GM06990 (cell line): Measurements from ENCODE around the gene SEH1L.

Experiments
- DNase-seq: peaks from one replicate; pipeline ENCODE4 v3.0.0-alpha.2; 2011; ENCODE audit not compliant: insufficient read length; ENCODE audit errors: extremely low read depth
- H3K27me3 ChIP-seq: replicated peaks from 2 replicates; pipeline ENCODE4 v1.6.0; 2011; ENCODE audit warnings: low read length; ENCODE audit not compliant: control insufficient read depth, insufficient read depth
- H3K36me3 ChIP-seq: 2 replicates; pipeline ENCODE4 v1.5.1; 2011; ENCODE audit warnings: low read length; ENCODE audit not compliant: control insufficient read depth, insufficient read depth
- H3K4me3 ChIP-seq: replicated peaks from 2 replicates; pipeline ENCODE4 v1.5.1; 2011; ENCODE audit warnings: low read depth, mild to moderate bottlenecking, control low read depth, low read length
- TF ChIP-seq, protein P1 (sequence below): IDR thresholded peaks from 2 replicates; pipeline ENCODE4 v1.5.1; 2011; ENCODE audit warnings: low read length, control low read depth, mild to moderate bottlenecking, inconsistent platforms; ENCODE audit not compliant: insufficient read depth, poor library complexity, severe bottlenecking

Gene SEH1L

DNA sequence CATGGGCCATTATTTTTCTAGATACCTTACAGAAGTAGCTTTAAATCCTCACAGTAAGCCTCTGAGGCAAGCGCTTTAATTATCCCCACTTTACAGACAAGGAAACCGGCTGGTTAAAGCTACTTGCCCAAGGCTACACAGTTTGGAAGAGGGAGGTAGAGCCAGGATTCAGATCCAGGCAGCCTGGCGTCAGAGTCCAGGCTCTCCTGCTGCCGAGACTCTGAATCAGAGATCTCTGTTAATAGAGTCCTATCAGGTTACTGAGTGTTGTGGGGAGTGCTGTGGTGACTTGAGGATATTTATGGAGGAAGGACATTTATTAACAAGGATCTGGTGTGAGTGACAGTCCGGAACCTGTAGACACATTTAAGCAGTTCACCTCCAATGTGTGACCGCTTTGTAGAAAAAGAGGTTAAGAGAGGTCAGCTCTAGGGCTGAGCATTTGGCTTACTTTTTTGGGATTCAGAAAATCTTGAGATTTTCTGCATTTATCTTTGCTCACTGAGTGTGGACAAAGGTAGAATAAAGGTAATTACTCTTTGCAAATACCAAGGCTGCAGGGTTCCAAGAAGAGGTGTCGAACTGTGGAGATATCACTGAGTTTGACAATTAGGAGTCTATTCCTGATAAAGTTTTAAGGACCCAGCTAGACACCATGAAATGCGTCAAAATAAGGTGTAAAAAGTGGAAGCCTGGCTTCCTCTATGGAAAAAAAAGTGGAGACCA lies 41.7 kb downstream of the SEH1L start:
- no peaks in the 10 kb centered on the region; the same call in 1 of the 2 replicates for H3K36me3 ChIP-seq
- TF ChIP-seq, protein P1, sequence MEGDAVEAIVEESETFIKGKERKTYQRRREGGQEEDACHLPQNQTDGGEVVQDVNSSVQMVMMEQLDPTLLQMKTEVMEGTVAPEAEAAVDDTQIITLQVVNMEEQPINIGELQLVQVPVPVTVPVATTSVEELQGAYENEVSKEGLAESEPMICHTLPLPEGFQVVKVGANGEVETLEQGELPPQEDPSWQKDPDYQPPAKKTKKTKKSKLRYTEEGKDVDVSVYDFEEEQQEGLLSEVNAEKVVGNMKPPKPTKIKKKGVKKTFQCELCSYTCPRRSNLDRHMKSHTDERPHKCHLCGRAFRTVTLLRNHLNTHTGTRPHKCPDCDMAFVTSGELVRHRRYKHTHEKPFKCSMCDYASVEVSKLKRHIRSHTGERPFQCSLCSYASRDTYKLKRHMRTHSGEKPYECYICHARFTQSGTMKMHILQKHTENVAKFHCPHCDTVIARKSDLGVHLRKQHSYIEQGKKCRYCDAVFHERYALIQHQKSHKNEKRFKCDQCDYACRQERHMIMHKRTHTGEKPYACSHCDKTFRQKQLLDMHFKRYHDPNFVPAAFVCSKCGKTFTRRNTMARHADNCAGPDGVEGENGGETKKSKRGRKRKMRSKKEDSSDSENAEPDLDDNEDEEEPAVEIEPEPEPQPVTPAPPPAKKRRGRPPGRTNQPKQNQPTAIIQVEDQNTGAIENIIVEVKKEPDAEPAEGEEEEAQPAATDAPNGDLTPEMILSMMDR = no peak
- no peak for DNase-seq
- no peaks in the 10 kb centered on the region for H3K27me3 ChIP-seq
- H3K4me3 ChIP-seq = no peak overlapping the region

DNA sequence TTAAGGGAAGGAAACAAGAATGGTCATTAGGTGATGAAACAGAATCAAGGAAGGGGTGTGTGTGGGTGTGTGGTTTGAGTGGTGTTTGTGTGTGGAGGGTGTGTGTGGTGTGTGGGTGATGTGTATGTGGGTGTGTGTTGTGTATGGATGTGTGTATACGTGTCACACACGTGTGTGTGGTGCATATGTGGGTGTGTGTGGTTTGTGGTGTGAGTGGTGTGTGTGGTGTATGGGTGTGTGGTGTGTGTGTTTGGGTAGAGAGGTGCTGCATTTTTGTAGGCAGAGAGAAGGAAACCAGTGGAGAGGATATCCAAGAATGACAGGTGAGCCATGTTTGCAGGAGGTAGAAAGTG lies 42.3 kb downstream of the SEH1L start:
- DNase-seq = no peak
- TF ChIP-seq, protein P1 = no peak
- H3K4me3 ChIP-seq = peak overlapping the region; percentile 64
- no peaks in the 10 kb centered on the region for H3K27me3 ChIP-seq
- H3K36me3 ChIP-seq = no peaks in the 10 kb centered on the region; the same call in 1 of the 2 replicates

DNA sequence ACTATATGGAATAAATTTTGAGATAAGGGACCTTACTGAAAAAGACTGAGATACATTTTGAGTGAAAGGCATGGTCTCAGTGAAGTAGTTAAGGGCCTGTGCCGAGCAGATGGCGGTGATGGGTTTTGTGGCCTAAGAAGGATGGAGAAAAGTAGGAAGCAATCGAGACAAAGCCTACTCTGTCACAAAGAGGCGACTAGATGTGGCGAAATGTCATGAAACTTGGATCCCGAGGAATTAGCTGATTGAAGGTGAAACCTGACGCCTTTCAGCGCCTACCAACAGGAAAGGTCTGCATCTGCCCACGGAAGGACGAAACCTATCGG lies 42.8 kb downstream of the SEH1L start:
- no peak for DNase-seq
- peak overlapping the region; percentile 64 for H3K4me3 ChIP-seq
- TF ChIP-seq, protein P1 = no peak
- H3K36me3 ChIP-seq = no peaks in the 10 kb centered on the region
- H3K27me3 ChIP-seq = no peaks in the 10 kb centered on the region

DNA sequence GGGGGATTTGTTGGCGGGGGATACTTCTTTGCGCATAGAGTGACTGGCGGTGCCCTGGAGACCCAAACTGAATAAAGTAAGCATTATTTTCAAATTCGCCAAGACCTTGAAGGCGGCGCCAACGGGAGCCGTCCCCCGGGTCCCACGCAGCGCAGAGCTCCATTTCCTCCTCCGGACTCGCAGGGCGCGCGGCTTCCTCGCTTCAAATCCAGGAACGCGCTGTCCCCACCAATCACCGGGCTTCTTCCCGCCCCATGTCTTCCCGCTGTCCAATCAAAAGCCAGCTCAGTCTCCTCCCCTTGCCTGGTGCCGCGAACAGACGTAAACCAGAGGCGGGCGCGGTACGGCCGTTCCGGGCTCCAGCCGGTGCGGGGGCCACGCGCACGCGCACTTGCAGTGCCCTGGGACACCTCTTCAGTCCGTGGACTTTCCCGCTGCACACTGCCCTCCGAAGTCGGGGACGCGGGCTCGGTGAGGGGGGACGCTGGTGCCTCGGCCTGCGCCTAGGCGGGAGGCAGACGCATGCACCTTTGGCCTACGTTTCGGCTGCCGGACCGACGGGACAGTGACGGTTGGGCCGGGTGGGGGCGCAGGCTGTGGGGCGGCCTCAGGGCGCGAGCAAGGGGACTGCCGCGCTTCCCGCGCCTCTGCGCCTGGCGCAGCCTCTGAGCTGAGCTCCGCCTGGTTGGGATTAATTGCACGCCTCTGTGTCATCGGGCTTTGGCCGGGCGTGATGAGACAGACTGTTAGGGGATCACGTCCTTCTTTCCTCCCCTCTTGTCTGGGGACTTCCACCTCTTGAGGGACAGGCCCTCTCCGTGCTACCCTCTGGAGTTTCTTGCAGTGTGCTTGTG lies 43.4 kb downstream of the SEH1L start, which contains the start of gene CEP192:
CEP192 (plus strand) TSS at position 396 of the 854 bp plus-strand sequence. CDS start 8,063 bp downstream, outside the sequence.
- peak; percentile 99 for DNase-seq
- no peaks in the 10 kb centered on the region for H3K27me3 ChIP-seq
- peak within 1 kb of the TSS; percentile 86 for H3K4me3 ChIP-seq
- no peaks in the 10 kb centered on the region for H3K36me3 ChIP-seq
- TF ChIP-seq, protein P1 = peak; percentile 29

DNA sequence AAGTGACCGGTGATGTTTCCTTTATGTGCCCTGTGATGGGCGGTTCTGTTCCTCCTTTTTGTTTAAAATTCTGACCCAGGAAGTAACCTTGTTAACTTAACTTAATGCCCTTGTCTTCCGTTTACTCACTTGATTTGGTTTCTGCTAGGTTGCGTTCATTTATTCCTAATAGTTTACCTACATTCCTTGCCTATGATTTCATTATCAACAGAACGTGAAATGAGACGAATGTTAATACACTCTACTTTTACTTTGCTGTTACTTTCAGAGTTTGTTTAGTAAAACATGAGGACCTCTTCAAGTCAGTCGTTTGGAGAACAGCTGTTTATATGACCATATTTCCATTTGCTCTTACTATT lies 44.0 kb downstream of the SEH1L start:
- no peaks in the 10 kb centered on the region for H3K27me3 ChIP-seq
- DNase-seq = no peak
- no peaks in the 10 kb centered on the region for H3K36me3 ChIP-seq
- TF ChIP-seq, protein P1 = no peak
- H3K4me3 ChIP-seq = peak overlapping the region; percentile 86
